GM12873 (cell line): Measurements from ENCODE around the gene C4BPA.

Experiments
- TF ChIP-seq, protein P1 (sequence below): IDR thresholded peaks from 2 replicates; pipeline ENCODE4 v1.5.1; 2012; ENCODE audit warnings: low read depth, mild to moderate bottlenecking, moderate library complexity, low read length, control low read depth; ENCODE audit not compliant: insufficient read depth; ENCODE audit errors: missing control alignments

C4BPA gene

GRCh38 chr1:207085887-207086286, 18.1 kb upstream of the C4BPA start:
- TF ChIP-seq, protein P1, sequence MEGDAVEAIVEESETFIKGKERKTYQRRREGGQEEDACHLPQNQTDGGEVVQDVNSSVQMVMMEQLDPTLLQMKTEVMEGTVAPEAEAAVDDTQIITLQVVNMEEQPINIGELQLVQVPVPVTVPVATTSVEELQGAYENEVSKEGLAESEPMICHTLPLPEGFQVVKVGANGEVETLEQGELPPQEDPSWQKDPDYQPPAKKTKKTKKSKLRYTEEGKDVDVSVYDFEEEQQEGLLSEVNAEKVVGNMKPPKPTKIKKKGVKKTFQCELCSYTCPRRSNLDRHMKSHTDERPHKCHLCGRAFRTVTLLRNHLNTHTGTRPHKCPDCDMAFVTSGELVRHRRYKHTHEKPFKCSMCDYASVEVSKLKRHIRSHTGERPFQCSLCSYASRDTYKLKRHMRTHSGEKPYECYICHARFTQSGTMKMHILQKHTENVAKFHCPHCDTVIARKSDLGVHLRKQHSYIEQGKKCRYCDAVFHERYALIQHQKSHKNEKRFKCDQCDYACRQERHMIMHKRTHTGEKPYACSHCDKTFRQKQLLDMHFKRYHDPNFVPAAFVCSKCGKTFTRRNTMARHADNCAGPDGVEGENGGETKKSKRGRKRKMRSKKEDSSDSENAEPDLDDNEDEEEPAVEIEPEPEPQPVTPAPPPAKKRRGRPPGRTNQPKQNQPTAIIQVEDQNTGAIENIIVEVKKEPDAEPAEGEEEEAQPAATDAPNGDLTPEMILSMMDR: no peak

- TF ChIP-seq, protein P1: no peak
These were observed 15.9 kb upstream of the C4BPA start for GRCh38 chr1:207088161-207088560.

- TF ChIP-seq, protein P1: no peak
These were observed 15.1 kb upstream of the C4BPA start, which contains the start of gene C4BPB for GRCh38 chr1:207088701-207089626. TSS of gene C4BPB (plus strand) at chr1:207088860. CDS start at chr1:207089532, 672 bp downstream.

- TF ChIP-seq, protein P1: no peak
These were observed 14.2 kb upstream of the C4BPA start for GRCh38 chr1:207089627-207090355.

DNA sequence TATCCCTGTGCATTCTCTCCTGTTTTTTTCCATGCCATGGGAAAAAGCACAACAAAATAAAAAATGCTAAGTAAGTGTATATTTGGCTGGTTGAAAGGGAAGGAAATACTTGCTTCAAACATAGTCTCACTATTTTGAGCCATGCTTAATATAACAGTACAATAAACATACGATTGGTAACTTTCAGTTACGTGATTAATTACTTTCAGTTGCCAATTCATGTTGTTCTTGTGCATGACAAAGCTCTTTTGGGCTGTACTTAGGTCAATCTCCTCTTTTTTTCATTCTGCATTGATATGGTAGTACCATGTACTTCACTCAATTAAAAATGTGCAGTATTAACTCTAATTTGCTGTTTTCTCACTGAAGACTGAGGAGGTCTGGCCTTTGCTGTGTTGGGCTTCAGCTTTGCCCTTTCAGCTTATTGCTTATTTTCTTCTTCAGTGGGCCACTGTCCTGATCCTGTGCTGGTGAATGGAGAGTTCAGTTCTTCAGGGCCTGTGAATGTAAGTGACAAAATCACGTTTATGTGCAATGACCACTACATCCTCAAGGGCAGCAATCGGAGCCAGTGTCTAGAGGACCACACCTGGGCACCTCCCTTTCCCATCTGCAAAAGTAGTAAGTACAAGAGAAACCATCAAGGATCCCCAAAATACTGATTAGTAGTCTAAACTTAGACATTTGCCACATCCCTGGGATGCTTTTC, 12.7 kb upstream of the C4BPA start:
- TF ChIP-seq, protein P1: no peak

DNA sequence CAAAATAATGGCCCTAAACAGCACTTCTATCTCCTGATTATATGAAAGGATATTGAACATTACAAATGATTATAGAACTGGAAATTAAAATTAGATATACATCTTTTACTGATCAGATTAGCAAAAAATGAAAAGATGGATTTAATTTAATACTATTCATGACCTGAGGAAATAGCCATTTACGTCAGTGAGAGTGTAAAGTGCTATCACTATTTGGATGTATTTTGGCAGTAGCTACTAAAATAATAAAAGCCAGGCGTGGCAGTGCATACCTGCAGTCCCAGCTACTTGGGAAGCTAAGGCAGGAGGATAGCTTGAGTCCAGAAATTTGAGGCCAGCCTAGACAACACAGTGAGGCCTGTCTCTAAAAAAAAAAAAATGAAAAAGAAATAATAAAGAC, 10.1 kb upstream of the C4BPA start:
- TF ChIP-seq, protein P1: no peak
